IPS-NIHi11 (cell line): ENCODE results near the gene ETV5.
A peak's percentile ranks its signal among the peaks of the same experiment; 100 is the strongest.

ENCODE experiments used
- DNase-seq: peaks from one replicate; pipeline ENCODE4 v3.0.0; 2012; ENCODE audit warnings: mixed read lengths, low spot score

The ETV5 gene

DNA sequence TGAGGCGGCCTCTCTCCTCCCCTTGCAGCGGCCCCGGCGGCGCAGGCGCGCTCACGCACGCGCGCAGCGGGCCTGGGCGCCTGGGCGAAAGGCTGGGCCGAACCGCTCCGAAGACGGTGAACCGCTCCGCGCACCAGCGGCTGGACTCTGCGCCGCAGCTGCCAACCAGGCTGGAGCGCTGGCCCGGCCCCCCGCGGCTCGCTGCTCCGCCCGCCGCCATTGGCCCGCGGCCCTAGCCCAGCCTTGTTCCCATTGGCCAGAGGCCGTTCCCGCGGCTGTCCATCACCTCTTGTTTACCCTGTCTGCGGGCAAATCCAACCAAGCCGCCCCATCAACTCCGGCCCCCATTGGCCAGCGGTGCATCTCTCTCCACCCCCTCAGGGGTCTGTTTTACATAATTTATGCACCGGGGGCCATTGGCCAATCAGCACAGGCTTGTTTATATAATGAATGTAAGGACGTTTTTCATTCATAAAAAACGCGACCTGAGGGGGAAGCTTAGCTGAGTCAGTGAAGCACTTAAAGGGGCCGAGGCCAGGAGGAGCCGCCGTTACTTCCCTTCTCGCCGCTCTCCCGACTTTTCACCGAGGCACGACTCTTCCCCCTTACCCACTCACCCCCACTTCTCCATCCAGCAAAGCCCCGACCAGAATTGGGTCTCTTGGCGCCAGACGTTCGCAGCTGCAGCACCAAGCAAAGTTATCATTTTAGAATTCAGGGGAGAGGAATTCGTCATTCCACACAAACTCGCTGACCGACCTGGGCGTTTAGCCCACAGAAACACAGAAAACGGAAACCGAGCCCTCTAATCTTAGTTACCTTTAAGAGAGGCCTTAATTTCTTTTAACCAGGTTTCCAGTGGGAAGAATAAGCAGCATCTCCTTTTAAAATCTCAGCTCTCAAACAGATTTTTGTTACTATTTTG lies at the start of gene ETV5:
ETV5 (minus strand) TSS at position 149 of the 925 bp plus-strand sequence. CDS start 3,221 bp downstream, outside the sequence.
- DNase-seq = peak; percentile 98

DNA sequence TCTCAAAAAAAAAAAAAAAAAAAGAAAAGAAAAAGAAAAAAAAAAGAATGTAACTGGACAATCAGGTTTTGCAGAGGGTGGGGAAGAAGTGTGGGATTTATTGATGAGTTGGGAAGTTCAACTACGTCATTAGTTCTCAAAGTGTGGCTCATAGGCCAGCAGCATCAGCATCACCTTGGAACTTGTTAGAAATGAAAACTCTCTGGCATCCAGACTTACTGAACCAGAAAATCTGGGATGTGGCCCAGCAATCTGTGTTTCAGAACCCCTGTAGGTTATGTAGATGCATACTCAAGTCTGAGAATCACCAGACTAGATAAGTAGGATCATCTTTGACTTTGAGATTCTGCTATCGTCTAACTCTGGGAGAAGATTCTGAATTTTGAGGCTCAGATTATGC lies 45.8 kb upstream of the ETV5 start:
- DNase-seq = no peak

GRCh38 chr3:186152889-186153292 lies 44.0 kb upstream of the ETV5 start:
- no peak for DNase-seq

DNA sequence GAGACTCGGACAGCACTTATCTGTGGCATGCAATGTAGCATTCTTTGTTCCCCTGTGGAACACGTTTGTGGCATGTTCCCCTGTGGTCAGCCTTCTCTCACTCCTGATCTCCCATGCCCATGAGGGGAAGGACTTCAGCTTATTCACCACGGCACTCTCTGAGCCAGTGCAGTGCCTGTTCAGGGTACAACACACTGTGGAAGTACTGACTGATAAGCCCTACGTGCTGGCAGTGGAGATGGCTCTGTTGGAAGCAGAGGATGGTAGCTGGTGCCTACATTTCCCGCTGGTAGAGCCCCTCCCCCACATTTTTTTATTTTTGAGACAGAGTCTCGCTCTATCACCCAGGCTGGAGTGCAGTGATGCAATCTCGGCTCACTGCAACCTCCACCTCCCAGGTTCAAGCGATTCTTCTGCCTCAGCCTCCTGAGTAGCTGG lies 43.5 kb upstream of the ETV5 start:
- no peak for DNase-seq

GRCh38 chr3:186151077-186151971 lies 42.4 kb upstream of the ETV5 start:
- DNase-seq = no peak

DNA sequence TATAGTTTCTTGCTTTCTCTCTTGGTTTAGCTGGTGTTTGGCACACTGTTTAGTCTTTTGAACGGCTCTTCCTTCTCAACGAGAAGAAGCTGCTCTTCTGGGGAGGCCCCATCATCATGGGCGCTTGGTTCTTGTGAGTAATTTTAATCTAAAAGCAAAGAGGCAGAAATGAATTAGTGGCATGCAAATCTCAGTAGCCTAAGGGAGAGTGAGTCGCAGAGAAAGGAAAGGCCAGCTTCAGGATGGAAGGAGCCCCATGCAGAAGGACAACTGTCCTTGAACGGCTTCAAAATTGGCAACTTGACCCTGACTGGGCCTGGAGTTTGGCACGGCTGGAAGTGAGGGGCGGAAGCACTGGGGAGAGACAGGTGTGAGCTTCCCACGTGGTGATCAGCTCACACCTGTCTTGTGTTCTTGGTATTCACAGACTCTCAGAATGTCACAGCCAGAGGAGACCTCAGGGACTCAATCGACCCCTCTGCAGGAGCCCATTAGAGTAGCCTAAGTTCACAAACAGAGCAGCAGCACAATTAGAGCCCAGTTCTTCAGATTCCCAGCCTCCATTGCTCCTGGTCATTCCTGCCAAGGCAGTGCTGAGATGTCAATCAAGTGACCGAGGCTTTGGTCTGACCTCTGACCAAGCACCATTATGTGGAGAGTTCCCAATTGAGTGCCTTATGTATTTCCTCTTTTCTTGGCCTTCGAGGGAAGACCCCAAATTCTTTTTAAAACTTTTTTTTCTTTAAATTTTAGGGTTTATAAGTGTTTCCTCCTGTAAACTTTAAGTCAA lies 41.3 kb upstream of the ETV5 start:
- DNase-seq = no peak

GRCh38 chr3:186149319-186149960 lies 40.6 kb upstream of the ETV5 start:
- no peak for DNase-seq

- DNase-seq = no peak
These were observed 35.4 kb upstream of the ETV5 start for GRCh38 chr3:186144257-186144656.

DNA sequence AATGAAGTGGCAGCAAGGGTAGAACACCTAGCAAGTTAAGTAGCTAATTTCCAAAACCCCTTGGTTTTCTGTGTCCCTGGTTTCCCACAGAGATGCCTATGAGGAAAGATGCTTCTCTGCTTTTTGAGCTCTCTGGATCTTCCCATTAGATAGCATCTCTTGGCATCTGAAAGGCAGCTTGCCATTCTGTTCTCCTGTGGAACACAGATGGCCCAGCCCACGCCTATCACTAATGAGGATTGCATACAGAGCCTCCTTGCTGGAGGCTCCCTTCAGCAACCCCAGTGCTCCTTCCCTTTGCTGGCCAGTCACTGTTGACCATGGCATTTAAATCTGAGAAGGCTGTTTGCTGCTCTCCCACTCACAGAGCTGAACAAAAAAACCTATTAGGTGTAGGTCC lies 34.4 kb upstream of the ETV5 start:
- DNase-seq = no peak

DNA sequence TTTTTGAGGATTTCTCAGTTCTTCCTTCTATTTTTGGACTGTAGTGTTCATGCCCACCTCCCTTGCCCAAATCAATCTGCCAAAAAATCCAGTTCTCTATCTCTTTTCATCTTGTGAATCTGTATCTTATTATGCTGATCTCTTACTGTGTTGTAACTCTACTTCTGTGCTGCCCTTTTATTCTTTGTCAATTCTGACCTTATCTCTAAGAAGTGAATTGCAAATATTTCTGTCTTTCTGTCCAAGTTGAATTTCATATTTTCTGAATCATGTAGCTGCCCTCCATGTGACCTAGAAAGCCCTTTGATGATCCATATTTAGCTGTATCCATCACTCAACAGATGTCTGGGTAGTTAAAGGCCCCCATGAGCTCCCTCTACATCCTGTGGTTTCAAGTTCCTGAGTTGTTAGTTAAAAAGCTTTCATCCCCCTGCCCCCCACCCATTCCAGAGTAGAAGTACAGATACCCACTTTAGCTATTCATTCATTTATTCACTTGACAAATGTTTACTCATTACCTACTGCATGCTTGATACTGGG lies 33.6 kb upstream of the ETV5 start:
- DNase-seq = no peak

GRCh38 chr3:186141790-186142189 lies 32.9 kb upstream of the ETV5 start:
- DNase-seq = no peak

DNA sequence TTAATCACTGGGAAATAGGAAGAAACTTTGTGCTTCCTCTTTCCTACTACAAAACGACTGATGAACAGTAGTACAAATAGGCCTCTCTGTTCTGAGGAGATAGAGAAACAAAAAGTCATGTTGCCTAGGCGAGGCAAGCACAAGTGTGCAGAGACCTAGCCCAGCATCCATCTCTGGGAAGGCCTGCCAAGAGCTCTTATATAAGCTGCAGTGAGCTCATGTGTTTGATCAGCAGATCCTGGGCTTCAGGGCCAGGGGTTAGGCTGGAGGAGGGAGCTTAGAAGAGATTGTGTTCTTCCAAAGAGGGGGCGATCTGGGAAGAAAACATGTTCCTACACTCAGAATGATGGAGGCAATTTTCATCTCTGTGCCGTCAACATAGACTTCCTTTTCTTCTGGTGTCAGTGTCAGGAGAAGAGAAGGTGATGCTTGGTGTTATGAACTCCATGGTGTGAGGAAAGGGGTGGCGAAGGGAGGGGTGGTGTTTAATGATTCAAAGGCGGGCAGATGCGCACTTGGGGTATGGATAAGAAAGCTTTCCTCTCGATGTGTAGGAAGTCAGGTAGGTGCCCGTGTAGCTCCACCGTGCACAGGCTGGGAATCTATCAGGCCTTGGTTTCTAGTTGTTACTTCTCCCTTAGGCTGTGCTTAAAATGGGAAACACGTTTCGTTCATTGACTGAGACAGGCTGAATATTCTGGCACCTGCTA lies 29.5 kb upstream of the ETV5 start:
- DNase-seq = no peak

GRCh38 chr3:186137051-186137685 lies 28.3 kb upstream of the ETV5 start:
- DNase-seq = no peak

DNA sequence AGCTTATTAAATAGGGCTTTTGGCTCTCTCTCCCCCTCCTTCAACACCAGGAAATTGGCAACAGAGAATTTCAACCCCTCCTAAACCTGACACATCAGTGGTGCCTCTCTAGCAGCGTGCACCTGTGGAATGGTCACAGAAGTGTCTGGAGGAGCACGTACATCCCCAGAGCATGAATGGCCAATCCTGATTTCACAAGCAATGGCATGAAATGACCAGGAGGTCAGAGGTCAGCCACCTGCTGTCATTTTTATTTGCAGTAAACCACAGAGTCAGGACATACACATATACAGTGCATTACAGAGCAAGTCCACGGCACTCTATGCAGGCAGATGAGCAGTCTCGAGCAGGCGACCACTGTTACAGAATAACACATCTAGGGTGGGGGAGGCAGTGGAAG lies 25.1 kb upstream of the ETV5 start:
- no peak for DNase-seq

DNA sequence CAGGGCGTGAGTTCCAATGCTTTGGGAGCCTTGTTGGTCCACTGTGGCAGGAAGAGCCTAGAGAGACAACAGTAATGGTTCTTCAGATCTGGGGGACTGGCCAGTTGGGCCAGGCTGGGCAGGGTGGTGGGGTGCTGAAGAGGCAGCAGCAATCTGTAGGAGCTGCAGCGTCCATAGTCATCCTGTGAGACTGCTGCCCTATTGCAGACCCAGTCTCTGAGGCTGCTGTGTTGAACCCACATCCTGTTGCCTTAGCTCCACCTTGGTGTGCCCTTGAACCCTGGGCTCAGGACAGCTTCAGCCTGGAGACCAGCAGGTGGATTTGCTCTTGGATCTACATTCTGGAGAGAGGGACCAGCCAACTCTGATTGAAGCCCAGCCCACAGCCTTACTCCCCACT lies 23.6 kb upstream of the ETV5 start:
- no peak for DNase-seq

DNA sequence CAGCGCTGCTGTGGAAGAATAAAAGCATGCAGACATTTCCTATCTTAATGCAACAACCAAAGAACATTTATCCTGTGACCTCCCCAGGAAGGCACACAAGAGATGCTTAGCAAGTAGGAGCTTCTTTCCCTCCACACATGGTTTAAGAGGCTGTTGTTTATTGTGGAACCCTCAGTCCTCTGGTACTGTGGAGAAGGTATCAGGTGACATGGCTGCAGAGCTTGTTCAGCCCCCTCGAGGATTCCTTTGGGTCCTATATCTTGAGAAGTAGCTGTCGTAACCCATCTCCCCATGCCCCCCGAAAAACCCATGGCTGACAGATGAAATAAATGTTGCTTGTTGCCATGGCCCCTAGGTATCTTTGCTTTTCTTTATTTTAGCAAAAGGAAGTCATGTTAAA lies 20.3 kb upstream of the ETV5 start:
- DNase-seq = no peak

DNA sequence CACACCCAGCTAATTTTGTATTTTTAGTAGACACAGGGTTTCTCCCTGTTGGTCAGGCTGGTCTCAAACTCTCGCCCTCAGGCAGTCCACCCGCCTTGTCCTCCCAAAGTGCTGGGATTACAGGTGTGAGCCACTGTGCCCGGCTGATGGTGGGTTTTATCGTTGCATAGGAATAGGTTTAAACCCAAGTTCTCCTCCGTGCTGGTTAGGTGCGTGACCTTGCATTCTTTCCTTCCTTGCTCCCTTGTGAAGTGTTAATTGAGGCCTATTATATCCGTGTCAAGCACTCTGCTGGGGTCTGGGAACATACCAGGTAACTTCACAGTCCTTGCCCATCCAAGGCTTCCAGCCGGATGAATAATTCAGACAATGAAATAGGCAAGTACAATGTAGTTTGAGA lies 19.3 kb upstream of the ETV5 start:
- DNase-seq = no peak

DNA sequence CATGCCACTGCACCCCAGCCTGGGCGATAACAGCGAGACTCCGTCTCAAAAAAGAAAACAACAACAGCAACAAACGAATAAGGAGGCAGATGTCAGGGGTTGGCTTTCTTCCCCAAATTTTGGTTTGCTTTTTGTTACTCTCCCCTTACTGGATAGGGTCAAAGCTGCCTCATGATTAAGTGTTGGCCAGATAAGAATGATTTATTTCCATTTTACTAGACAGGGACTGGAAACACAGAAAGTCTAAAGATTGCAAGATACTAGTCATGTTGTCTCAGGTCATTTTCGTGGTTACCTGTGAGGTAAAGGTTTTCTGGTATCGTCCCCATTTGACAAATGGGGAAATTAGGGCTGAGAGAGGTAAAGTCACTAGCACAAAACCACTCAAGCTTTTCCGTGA lies 18.6 kb upstream of the ETV5 start:
- no peak for DNase-seq

DNA sequence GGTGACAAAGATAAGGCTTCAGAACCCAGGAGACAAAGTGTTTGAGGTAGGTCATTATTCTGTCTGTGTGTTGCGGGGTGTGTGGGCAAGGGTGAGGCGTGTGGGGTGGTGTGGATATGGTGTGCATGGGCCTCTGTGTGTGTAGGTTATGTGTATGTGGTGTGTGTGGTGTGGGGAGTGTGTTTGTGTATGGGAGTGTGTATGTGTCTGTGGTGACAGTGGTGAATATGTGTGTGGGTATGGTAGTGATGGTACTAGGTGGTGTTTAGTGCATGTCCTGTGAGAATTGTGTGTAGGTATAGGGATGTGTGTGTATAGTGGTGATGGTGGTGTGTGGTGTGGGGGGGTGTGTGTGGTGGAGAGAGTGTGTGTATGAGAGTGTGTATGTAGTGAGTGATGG lies 16.2 kb upstream of the ETV5 start:
- DNase-seq = no peak

DNA sequence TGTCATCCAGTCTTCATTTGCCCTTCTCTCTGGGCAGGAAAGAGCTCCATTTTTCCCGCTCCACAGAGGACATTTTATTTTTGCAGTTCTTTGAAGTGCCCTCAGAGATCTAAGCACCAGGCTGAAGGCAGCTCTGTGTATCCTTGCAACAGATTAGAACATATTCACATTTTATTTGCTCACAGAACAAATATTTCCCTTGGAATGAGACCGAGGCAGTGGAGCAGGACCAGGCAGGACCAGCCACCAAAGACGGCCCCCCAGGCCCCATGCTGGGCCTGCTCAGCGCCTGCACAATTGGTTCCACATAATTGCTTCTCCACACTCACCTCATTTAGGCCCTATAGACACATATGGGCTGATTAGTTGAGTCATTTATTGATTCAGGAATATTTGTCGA lies 15.7 kb upstream of the ETV5 start:
- DNase-seq = peak; percentile 35
